Psoas muscle (tissue), 8 donors: ENCODE results near the gene ATG4D. TPM values are rescaled to one million over a fixed set of nuclear protein-coding genes. Genes with fewer than 3 reads are reported as not detected.

Source experiments
- ATAC-seq, 4 donors: fragments of 200-7000 bp; cut with Tn5 transposase; one replicate each; pipeline ENCODE4 v1.9.1; 2020; ENCODE audit warnings: moderate library complexity in 3 of 4, mild to moderate bottlenecking in 2 of 4
- DNase-seq, 2 donors: peaks; one replicate each; pipeline ENCODE4 v3.0.0-alpha.2; 2020
- H3K27ac ChIP-seq: fragments of 200-600 bp; one replicate; pipeline ENCODE4 v1.8.0; 2022
- H3K27me3 ChIP-seq, 3 donors: fragments of 200-600 bp in 1 of 3; one replicate each; pipeline versions ENCODE4 v1.6.1 to v1.8.0; 2013 to 2022; ENCODE audit warnings: low read length in 2 of 3, mild to moderate bottlenecking in 2 of 3, moderate library complexity in 1 of 3; ENCODE audit not compliant: insufficient read depth in 3 of 3
- H3K36me3 ChIP-seq, 2 donors: fragments of 200-600 bp in 1 of 2; one replicate each; pipeline versions ENCODE4 v1.6.1 to v1.8.0; 2013 to 2022; ENCODE audit warnings: low read depth in 1 of 2, mild to moderate bottlenecking in 1 of 2, moderate library complexity in 1 of 2; ENCODE audit not compliant: insufficient read depth in 1 of 2
- H3K4me1 ChIP-seq: fragments of 200-600 bp; one replicate; pipeline ENCODE4 v1.8.0; 2022
- H3K4me3 ChIP-seq: fragments of 200-600 bp; one replicate; pipeline ENCODE4 v1.8.0; 2022; ENCODE audit warnings: mild to moderate bottlenecking
- H3K9me3 ChIP-seq: fragments of 200-600 bp; one replicate; pipeline ENCODE4 v1.8.0; 2022
- CTCF ChIP-seq: fragments of 200-600 bp; IDR thresholded peaks from one replicate; pipeline ENCODE4 v1.8.0; 2022; ENCODE audit warnings: antibody characterized with exemption
- WGBS, 3 donors: extraction: QIAGEN DNeasy Blood & Tissue Kit; methylation state at CpG; one replicate each; pipeline versions ENCODE4 v1.1.6 to v1.1.7; 2013; 5-methylcytosine and 5-hydroxymethylcytosine counted together
- intact Hi-C, 2 donors: fragments of 100-400 bp; cut with DNase I; formaldehyde crosslinking; loops; one replicate each; pipeline versions ENCODE4 v1.11.0 to v1.14.2; 2022
- polyA plus RNA-seq, 3 donors: library from polyadenylated mRNA; stranded (reverse); fragments of 200-250 nt; gene quantifications; one replicate each; pipeline ENCODE4 v1.2.3, GENCODE V29; 2013
- total RNA-seq, 4 donors: library from RNA; stranded (reverse); fragmentation: NEBNext Ultra II Directional in 2 of 4; extraction: Animal tissue kit (Norgen Biotek cat#: 25700) in 2 of 4; gene quantifications; one replicate each; pipeline versions ENCODE4 v1.2.1 to v1.2.4, GENCODE V29; 2021 to 2023
- donor health status: healthy with polysubstance abuse.
- donor health status: DM: no; HTN: no; CAD: no; lungs with moderate emphysema.
- donor health status: Bipolar disorder and iron deficiency.
- donor health status: healthy.
- donor health status: DM: yes; HTN: yes; CAD: no.
- donor health status: DM: no; HTN: no; CAD: no.
- donor health status: DM: no; HTN: no; CAD: no.
- donor health status: DM: yes; HTN: yes; CAD: no.

Gene ATG4D
- total and polyA plus RNA-seq, 7 donors = 42.5 to 95.7 (median 65.8) TPM

DNA sequence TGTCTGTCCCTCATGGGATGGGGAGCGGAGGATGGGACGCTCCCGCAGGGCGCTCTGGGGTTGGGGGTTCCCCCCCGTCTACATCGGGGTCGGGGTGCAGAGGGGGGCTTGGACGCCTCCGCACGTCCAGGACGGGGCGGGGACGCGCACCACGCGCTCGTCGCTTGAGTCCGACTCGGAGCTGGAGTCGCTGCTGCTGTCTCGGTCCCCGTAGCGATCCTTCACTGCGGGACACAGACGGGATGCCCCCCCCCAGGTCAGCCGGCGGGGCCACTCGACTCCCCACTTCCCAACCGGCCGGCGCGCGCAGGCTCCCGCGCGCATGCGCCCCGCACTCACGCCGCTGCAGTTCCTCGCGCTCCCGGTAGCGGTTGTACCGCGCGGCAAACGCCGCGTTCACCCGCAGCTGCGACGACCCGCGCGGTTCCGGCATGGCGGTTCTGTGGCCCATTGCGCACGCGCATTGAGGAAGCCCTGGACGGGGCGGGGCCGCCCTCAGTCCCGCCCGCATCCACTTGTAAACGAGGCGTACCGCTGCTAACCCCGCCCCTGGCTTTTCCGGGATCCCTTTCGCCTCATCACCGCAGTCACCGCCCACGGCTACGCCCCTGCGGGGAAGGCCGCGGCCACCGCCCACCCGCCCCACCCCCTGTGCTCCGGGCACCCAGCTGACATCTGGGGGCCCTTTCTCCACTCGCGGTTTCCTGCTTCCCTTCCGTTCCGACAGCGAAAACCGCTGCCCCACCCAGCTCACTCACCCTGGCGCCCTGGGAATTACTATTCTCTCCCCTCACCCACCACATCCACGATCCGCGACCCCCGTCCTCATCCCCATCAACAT lies 22.1 kb downstream of the ATG4D start, which contains the start of gene KRI1:
Gene KRI1 (minus strand): TSS at position 444 of the 841 bp plus-strand sequence. CDS start 11 bp downstream, at position 433.
- peaks cover 33% of the 10 kb centered on the region for H3K4me1 ChIP-seq
- intact Hi-C loops = loop anchor here in 1 of 2 donors (5.0 kb wide), 2 partner anchors 63 to 163 kb away; partner anchors contain the start of genes CDC37 and KEAP1
- TF ChIP-seq CTCF = peak; percentile 33
- H3K27ac ChIP-seq = peak within 1 kb of the TSS; percentile 82
- H3K36me3 ChIP-seq = peaks cover 0 to 24% of the 10 kb centered on the region in 2 donors
- ATAC-seq (peak; percentile 84 to 87 (median 85)), DNase-seq (peak; percentile 98 to 99)
- H3K27me3 ChIP-seq = no peaks in the 10 kb centered on the region
- no peaks in the 10 kb centered on the region for H3K9me3 ChIP-seq
- WGBS, 3 donors = 0 to 1% (median 1%) methylated on average over 36 to 94 of the region's 94 CpGs
- peak within 1 kb of the TSS; percentile 92 for H3K4me3 ChIP-seq

GRCh38 chr19:10566408-10566657 lies 22.6 kb downstream of the ATG4D start:
- no peak for TF ChIP-seq CTCF
- Histone ChIP-seq H3K9me3 (no peaks in the 10 kb centered on the region), H3K27ac (peak overlapping the region; percentile 82), H3K4me1 (peaks cover 33% of the 10 kb centered on the region), H3K4me3 (peak overlapping the region; percentile 92), H3K36me3 (peaks cover 0 to 18% of the 10 kb centered on the region in 2 donors), H3K27me3 (no peaks in the 10 kb centered on the region)
- DNase-seq = no peak
- intact Hi-C loops = loop anchor here in 1 of 2 donors (5.0 kb wide), 2 partner anchors 64 to 164 kb away; partner anchors contain the start of genes CDC37 and KEAP1
- ATAC-seq = no peak
- WGBS, 3 donors = 3 to 7% (median 6%) methylated on average over 4 of the region's 4 CpGs

DNA sequence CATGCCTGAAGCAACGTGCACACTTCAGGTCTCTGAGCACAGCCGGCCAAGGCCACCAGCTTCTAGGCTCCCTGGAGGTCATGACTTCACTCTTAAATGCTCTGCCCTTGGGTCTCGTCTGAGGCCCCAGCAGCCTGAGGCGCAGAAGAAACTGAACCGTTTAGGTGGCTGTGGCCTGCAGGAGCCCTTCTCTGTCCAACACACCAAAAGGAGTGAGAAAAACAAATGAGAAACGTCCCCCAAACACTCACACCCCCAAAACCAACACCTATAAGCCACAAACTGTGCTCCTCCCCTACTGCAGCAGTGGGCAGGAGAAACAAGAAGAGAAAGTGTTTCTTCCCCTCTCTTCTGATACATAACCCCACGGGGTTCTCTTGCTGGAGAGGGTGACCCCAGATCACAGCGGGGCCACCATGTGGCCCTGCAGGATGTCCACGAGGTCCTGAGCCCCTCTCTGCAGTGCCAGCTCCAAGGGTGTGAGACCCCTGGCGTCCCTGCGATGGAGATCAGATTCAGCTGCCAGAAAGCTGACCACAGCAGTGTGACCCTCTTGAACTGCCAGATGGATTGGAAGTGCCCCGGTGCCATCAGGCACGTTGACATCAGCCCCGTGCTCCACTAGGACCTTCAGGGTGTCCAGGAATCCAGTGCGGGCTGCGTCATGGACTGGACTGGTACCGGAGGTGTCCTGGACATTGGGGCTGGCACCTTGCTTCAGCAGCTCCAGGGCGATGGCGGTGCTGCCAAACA lies 23.1 kb downstream of the ATG4D start:
- ATAC-seq = no peak
- no peaks in the 10 kb centered on the region for H3K27me3 ChIP-seq
- peaks cover 33% of the 10 kb centered on the region for H3K4me1 ChIP-seq
- DNase-seq = peak in 1 of 2 donors; percentile 63
- peak overlapping the region; percentile 92 for H3K4me3 ChIP-seq
- WGBS, 3 donors = 55 to 60% (median 58%) methylated on average over 19 of the region's 19 CpGs
- H3K36me3 ChIP-seq = peaks cover 0 to 13% of the 10 kb centered on the region in 2 donors
- no peaks in the 10 kb centered on the region for H3K9me3 ChIP-seq
- peak overlapping the region; percentile 82 for H3K27ac ChIP-seq
- no peak for TF ChIP-seq CTCF
- intact Hi-C loops = loop anchor here in 1 of 2 donors (5.0 kb wide), 2 partner anchors 65 to 165 kb away; partner anchors contain the start of genes CDC37 and KEAP1

- Histone ChIP-seq H3K9me3 (no peaks in the 10 kb centered on the region), H3K27ac (peak overlapping the region; percentile 74), H3K4me3 (peak overlapping the region; percentile 92), H3K4me1 (peaks cover 38% of the 10 kb centered on the region), H3K27me3 (no peaks in the 10 kb centered on the region), H3K36me3 (peaks cover 0 to 10% of the 10 kb centered on the region in 2 donors)
- DNase-seq = no peak
- intact Hi-C loops = loop anchor here in 1 of 2 donors (5.0 kb wide), 2 partner anchors 65 to 165 kb away; partner anchors contain the start of genes CDC37 and KEAP1
- TF ChIP-seq CTCF = no peak
- ATAC-seq = no peak
- 47 to 52% (median 47%) methylated on average over 5 of the region's 5 CpGs for WGBS, 3 donors
Observed at GRCh38 chr19:10567656-10568055, 24.0 kb downstream of the ATG4D start.
